Heart right ventricle (tissue), 16 donors: ENCODE data around the gene EPOP. TPM values are rescaled to one million over a fixed set of nuclear protein-coding genes. Genes with fewer than 3 reads are reported as not detected.
A peak's percentile ranks its signal among the peaks of the same experiment; 100 is the strongest.

ENCODE experiments used
- ATAC-seq, 8 donors: fragments of 200-7000 bp; cut with Tn5 transposase; one replicate each; pipeline ENCODE4 v1.9.1; 2020; ENCODE audit warnings: mild to moderate bottlenecking in 8 of 8, moderate library complexity in 8 of 8, moderate number of reproducible peaks in 1 of 8
- DNase-seq, 2 donors: peaks; one replicate each; pipeline ENCODE4 v3.0.0-alpha.2; 2020
- H3K27ac ChIP-seq, 10 donors: fragments of 200-600 bp; sonication (generic) in 2 of 10; one replicate each; pipeline versions ENCODE4 v1.5.0 to v1.8.0; 2020 to 2022; ENCODE audit warnings: mild to moderate bottlenecking in 3 of 10
- H3K27me3 ChIP-seq, 7 donors: fragments of 200-600 bp; one replicate each; pipeline ENCODE4 v1.8.0; 2021 to 2022; ENCODE audit warnings: mild to moderate bottlenecking in 2 of 7
- H3K36me3 ChIP-seq, 9 donors: fragments of 200-600 bp; sonication (generic) in 1 of 9; one replicate each; pipeline versions ENCODE4 v1.5.0 to v1.8.0; 2020 to 2022; ENCODE audit warnings: mild to moderate bottlenecking in 2 of 9
- H3K4me1 ChIP-seq, 9 donors: fragments of 200-600 bp; sonication (generic) in 1 of 9; one replicate each; pipeline versions ENCODE4 v1.5.0 to v1.8.0; 2020 to 2022; ENCODE audit warnings: mild to moderate bottlenecking in 4 of 9
- H3K4me3 ChIP-seq, 10 donors: fragments of 200-600 bp; sonication (generic) in 2 of 10; one replicate each; pipeline versions ENCODE4 v1.5.0 to v1.8.0; 2020 to 2022; ENCODE audit warnings: mild to moderate bottlenecking in 7 of 10, moderate library complexity in 2 of 10
- H3K9me3 ChIP-seq, 11 donors: fragments of 200-600 bp in 10 of 11; sonication (generic) in 2 of 11; one replicate each; pipeline versions ENCODE4 v1.5.0 to v1.8.0; 2013 to 2022; ENCODE audit warnings: mild to moderate bottlenecking in 2 of 11, control low read depth in 1 of 11, moderate library complexity in 1 of 11
- WGBS, 2 donors: extraction: QIAGEN DNeasy Blood & Tissue Kit; methylation state at CpG; one replicate each; pipeline ENCODE4 v1.1.7; 2013; ENCODE audit warnings: inconsistent platforms in 1 of 2; 5-methylcytosine and 5-hydroxymethylcytosine counted together
- intact Hi-C, 10 donors: fragments of 100-400 bp; cut with DNase I; formaldehyde crosslinking; loops; one replicate each; pipeline versions ENCODE4 v1.11.1 to v1.14.2; 2022
- polyA plus RNA-seq, 2 donors: library from polyadenylated mRNA; stranded (reverse); fragments of 200-250 nt; gene quantifications; one replicate each; pipeline ENCODE4 v1.2.3, GENCODE V29; 2013
- total RNA-seq, 10 donors: library from RNA; stranded (reverse); fragmentation: NEBNext Ultra II Directional in 3 of 10; extraction: Animal tissue kit (Norgen Biotek cat#: 25700) in 3 of 10; gene quantifications; one replicate each; pipeline versions ENCODE4 v1.2.1 to v1.2.4, GENCODE V29; 2021 to 2023
- TF ChIP-seq, protein P1 (sequence below), 9 donors: fragments of 200-600 bp; sonication (generic) in 2 of 9; IDR thresholded peaks; one replicate each; pipeline versions ENCODE4 v1.5.0 to v1.8.0; 2021 to 2022; ENCODE audit warnings: antibody characterized with exemption in 9 of 9, mild to moderate bottlenecking in 5 of 9, moderate library complexity in 1 of 9
- donor health status: Arrhythmogenic right ventricular cardiomyopathy.
- donor health status: ischemic (EF 13 %, LVEDD 7.1; RV severe dilation, severe dysfunction).
- donor health status: healthy with polysubstance abuse.
- donor health status: DM: no; HTN: yes; CAD: no.
- donor health status: DM: no; HTN: no; CAD: no.
- donor health status: ischemic (EF 25% LVEDD 6.9; RV normal size, moderate dysfunction).
- donor health status: ischemic (EF 25% LVEDD 5.7; RV mildly dilated, moderate dysfunction).
- donor health status: healthy.
- donor health status: DM: yes; HTN: yes; CAD: no.
- donor health status: Ischemic cardiomyopathy.
- donor health status: ischemic (EF 35%, LVEDD 5.7; RV mildly dilated, moderate dysfunction).
- donor health status: nonischemic (EF 11% LVEDD 7.7; RV severe dilation, severe dysfunction).
- donor health status: DM: yes; HTN: yes; CAD: no.
- donor health status: PGD.
- donor health status: ischemic (EF 29% LVEDD 5.4; RV normal size, mild dysfunction).
- donor health status: nonischemic (EF 23%, LVEDD 6.1; RV moderate dilation, normal function).

The EPOP gene
- total and polyA plus RNA-seq, 12 donors = 0.25 to 2.2 (median 0.73) TPM

DNA sequence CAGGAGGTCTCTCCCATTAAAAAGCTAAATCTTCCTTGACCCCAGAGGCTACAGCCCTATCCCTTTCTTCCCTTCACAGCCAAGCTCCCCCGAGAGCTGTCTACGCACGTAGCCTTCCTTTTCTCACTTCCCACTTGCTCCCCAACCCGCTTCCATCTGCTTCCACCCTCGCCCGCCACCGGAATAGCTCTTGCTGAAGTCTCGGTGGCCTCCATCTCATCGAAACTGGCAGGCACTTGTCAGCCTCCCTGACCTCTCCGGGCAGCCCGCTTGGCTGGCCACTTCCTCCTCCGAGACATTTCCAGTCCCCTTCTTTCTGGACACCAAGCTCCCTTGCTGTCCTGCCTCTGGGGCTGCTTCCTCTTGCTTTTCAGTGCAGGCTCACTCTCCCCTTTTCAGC lies 10.7 kb upstream of the EPOP start:
- no peaks in the 10 kb centered on the region for H3K9me3 ChIP-seq
- peak in 7 of 8 donors; percentile 39 to 76 (median 63) for ATAC-seq
- no peak overlapping the region for H3K4me3 ChIP-seq
- peak overlapping the region in 4 of 10 donors; percentile 16 to 70 (median 23) for H3K27ac ChIP-seq
- H3K36me3 ChIP-seq = no peaks in the 10 kb centered on the region
- TF ChIP-seq, protein P1, sequence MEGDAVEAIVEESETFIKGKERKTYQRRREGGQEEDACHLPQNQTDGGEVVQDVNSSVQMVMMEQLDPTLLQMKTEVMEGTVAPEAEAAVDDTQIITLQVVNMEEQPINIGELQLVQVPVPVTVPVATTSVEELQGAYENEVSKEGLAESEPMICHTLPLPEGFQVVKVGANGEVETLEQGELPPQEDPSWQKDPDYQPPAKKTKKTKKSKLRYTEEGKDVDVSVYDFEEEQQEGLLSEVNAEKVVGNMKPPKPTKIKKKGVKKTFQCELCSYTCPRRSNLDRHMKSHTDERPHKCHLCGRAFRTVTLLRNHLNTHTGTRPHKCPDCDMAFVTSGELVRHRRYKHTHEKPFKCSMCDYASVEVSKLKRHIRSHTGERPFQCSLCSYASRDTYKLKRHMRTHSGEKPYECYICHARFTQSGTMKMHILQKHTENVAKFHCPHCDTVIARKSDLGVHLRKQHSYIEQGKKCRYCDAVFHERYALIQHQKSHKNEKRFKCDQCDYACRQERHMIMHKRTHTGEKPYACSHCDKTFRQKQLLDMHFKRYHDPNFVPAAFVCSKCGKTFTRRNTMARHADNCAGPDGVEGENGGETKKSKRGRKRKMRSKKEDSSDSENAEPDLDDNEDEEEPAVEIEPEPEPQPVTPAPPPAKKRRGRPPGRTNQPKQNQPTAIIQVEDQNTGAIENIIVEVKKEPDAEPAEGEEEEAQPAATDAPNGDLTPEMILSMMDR (IDR thresholded peaks at IDR 0.05) = no peak
- WGBS, 2 donors = 68 to 73% methylated on average over 12 of the region's 12 CpGs
- peak in 1 of 2 donors; percentile 46 for DNase-seq
- no peaks in the 10 kb centered on the region for H3K27me3 ChIP-seq
- H3K4me1 ChIP-seq = peaks cover 0 to 15% (median 0%) of the 10 kb centered on the region in 9 donors
- intact Hi-C loops = no loop called here

DNA sequence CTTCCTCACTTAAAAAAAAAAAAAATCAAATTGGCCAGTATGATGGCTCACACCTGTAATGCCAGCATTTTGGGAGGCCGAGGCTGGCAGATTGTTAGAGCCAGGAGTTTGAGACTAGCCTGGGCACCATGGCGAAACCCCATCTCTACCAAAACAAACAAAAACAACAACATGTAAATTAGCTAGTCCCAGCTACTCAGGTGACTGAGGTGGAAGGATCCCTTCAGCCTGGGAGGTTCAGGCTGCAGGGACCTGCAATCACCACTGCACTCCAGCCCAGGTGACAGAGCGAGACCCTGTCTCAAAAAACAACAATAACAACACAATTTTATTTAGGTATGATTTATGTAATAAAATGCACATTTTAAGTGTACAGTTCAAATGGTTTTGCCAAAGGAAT lies 6.3 kb upstream of the EPOP start:
- ATAC-seq = no peak
- no peaks in the 10 kb centered on the region for H3K9me3 ChIP-seq
- intact Hi-C loops = loop anchor here in 1 of 10 donors (5.0 kb wide), 1 partner anchor 56 kb away; no protein-coding TSS in a partner anchor
- peaks cover 0 to 2% (median 0%) of the 10 kb centered on the region in 7 donors for H3K27me3 ChIP-seq
- H3K4me1 ChIP-seq = peaks cover 0 to 21% (median 9%) of the 10 kb centered on the region in 9 donors
- TF ChIP-seq, protein P1 (IDR thresholded peaks at IDR 0.05) = no peak
- 88 to 94% methylated on average over 3 of the region's 3 CpGs for WGBS, 2 donors
- H3K27ac ChIP-seq = no peak overlapping the region
- H3K36me3 ChIP-seq = no peaks in the 10 kb centered on the region
- H3K4me3 ChIP-seq = no peak overlapping the region
- DNase-seq = no peak

DNA sequence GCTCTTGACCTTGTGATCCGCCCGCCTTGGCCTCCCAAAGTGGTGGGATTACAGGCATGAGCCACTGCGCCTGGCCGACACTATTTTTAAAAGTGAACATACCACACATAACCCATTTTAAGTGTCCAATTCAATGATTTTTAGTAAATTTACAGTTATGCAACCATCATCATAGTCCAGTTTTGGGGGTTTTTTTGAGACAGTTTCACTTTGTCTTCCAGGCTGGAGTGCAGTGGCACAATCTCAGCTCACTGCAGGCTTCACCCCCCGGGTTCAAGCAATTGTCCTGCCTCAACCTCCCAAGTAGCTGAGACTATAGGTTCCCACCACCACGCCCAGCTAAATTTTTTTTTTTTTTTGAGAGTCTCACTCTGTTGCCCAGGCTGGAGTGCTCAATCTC lies 3.1 kb upstream of the EPOP start:
- peaks cover 17 to 35% (median 30%) of the 10 kb centered on the region in 7 donors for H3K27me3 ChIP-seq
- no peak overlapping the region for H3K27ac ChIP-seq
- H3K4me3 ChIP-seq = no peak overlapping the region
- 89 to 95% methylated on average over 6 of the region's 6 CpGs for WGBS, 2 donors
- DNase-seq (no peak), ATAC-seq (no peak)
- no peaks in the 10 kb centered on the region for H3K36me3 ChIP-seq
- intact Hi-C loops = loop anchor here in 9 of 10 donors (1.0 to 5.0 kb wide), 7 partner anchors 23 to 59 kb away; partner anchors contain the start of gene CISD3 (in 2 of the 9)
- TF ChIP-seq, protein P1 (IDR thresholded peaks at IDR 0.05) = no peak
- H3K9me3 ChIP-seq = no peaks in the 10 kb centered on the region
- peaks cover 8 to 37% (median 30%) of the 10 kb centered on the region in 9 donors for H3K4me1 ChIP-seq

DNA sequence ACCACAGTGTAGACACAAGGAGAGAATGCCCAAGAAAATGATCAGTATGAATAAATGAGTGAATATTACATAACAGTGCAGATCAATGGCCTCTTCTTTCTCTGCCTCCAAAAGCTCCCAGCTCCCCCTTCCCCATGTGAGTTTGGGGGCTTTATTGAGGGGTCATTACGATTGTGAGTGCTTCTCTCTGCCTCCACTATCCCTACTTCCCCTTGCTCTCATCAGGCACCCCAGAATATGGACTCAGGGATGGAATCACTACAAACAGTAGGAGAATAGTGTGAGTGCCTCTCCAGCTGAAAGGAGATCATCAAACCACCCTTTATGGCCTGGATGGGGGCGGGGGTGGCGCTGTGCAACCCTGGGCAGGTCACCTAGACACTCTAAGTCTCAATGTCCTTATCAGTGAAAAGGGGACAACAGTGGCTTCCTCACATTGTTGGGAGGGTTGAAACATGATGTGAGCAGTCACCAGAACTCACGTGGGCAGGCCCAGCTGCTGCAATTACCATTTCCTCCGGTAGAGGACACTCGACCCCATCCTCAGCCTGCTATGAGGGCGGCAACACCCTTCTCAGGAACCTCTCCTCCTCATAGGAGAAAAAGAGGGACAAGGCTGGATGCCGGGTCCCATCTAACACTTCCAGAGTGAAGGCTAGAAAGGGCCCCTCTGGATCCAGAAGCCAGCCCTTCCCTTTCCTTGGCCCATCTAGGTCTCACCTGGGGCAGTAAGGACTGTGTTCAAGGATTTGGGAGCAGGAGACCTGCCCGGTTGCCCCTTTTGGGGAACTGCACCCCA lies 2.1 kb upstream of the EPOP start:
- H3K36me3 ChIP-seq = no peaks in the 10 kb centered on the region
- intact Hi-C loops = loop anchor here in 9 of 10 donors (1.0 to 5.0 kb wide), 7 partner anchors 24 to 60 kb away; partner anchors contain the start of gene CISD3 (in 2 of the 9)
- TF ChIP-seq, protein P1 (IDR thresholded peaks at IDR 0.05) = peak; percentile 92 to 99 (median 97)
- no peak overlapping the region for H3K4me3 ChIP-seq
- no peak overlapping the region for H3K27ac ChIP-seq
- H3K4me1 ChIP-seq = peaks cover 8 to 37% (median 30%) of the 10 kb centered on the region in 9 donors
- DNase-seq = peak; percentile 79 to 87
- no peaks in the 10 kb centered on the region for H3K9me3 ChIP-seq
- WGBS, 2 donors = 12% methylated on average over 9 of the region's 9 CpGs
- H3K27me3 ChIP-seq = peaks cover 19 to 44% (median 39%) of the 10 kb centered on the region in 7 donors
- ATAC-seq = peak; percentile 59 to 88 (median 80)
